ENCODE results near the gene TRIM67.

Gene TRIM67

GRCh38 chr1:231121533-231121932 is 40.3 kb upstream of the TRIM67 start:
- TF ChIP-seq ZNF70 (CRISPR knock-in tag; IDR thresholded peaks at IDR 0.05) (no peak), GLIS3 (CRISPR knock-in tag; IDR thresholded peaks at IDR 0.05) (no peak), PPARA (CRISPR knock-in tag; IDR thresholded peaks at IDR 0.05; ENCODE audit: borderline replicate concordance) (no peak), ZC3H10 (CRISPR knock-in tag; IDR thresholded peaks at IDR 0.05) (no peak), CSRNP3 (CRISPR knock-in tag; IDR thresholded peaks at IDR 0.05) (no peak), CREB5 (CRISPR knock-in tag; IDR thresholded peaks at IDR 0.05; ENCODE audit: low read depth) (no peak)
- ATAC-seq = peak; percentile 67; the same call in 2 of the 3 replicates

GRCh38 chr1:231122143-231122542 is 39.7 kb upstream of the TRIM67 start:
- TF ChIP-seq ISL1 (CRISPR knock-in tag; IDR thresholded peaks at IDR 0.05) = no peak
- TF ChIP-seq PATZ1 (CRISPR knock-in tag; IDR thresholded peaks at IDR 0.05; ENCODE audit: borderline replicate concordance) = no peak
- no peak for TF ChIP-seq ZNF70 (CRISPR knock-in tag; IDR thresholded peaks at IDR 0.05)
- peak; percentile 23; the same call in 1 of the 3 replicates for ATAC-seq

- no peak for ATAC-seq
- TF ChIP-seq CREB5 (CRISPR knock-in tag; IDR thresholded peaks at IDR 0.05; ENCODE audit: low read depth) (no peak), TOX (CRISPR knock-in tag; IDR thresholded peaks at IDR 0.05; ENCODE audit: borderline replicate concordance) (no peak), TCF4 (CRISPR knock-in tag; IDR thresholded peaks at IDR 0.05; ENCODE audit: borderline replicate concordance) (no peak), POU6F1 (CRISPR knock-in tag; IDR thresholded peaks at IDR 0.05; ENCODE audit: borderline replicate concordance, low read depth) (no peak), TSHZ2 (CRISPR knock-in tag; IDR thresholded peaks at IDR 0.05) (no peak), ZNF70 (CRISPR knock-in tag; IDR thresholded peaks at IDR 0.05) (no peak), PPARA (CRISPR knock-in tag; IDR thresholded peaks at IDR 0.05; ENCODE audit: borderline replicate concordance) (no peak), ZFP3 (CRISPR knock-in tag; IDR thresholded peaks at IDR 0.05) (no peak), CSRNP3 (CRISPR knock-in tag; IDR thresholded peaks at IDR 0.05) (no peak), ISL1 (CRISPR knock-in tag; IDR thresholded peaks at IDR 0.05) (no peak), ZFP30 (CRISPR knock-in tag; IDR thresholded peaks at IDR 0.05) (no peak)
These were observed 37.1 kb upstream of the TRIM67 start for GRCh38 chr1:231124746-231125145.

Data from SK-N-SH treated with all-trans-retinoic acid at 6 μM for 48 hours (cell line).